ENCODE results near the gene ERCC1.

Gene ERCC1

DNA sequence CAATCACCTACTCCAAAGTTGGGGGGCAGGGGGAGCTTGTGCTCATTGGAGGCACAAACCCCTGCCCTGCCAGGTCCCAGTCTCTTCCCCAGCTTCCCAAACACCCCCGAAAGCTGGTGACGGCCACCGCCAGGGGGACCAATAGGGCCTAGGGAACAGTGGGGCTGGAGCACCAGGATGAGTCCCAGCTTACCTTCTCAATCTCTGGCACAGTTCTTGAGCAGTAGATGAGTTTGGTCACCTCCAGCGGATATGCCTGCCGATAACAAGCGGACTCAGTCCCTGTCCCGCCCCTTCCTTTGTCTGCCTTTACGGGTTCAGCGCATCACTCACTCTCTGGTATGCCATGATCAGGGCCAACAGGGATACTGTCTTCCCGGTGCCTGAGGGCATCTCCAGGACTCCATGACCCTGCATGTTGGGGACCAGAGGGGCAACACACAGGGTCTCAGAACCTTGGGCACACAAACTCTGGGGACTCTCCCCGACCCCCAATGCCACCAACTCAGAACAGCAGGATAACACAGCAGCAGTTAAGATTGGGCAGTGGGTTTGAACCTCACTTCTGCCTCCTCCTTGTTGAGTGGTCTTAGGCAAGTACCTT, 54.9 kb downstream of the ERCC1 start:
- peak overlapping the region; percentile 78 for H3K4me3 ChIP-seq (ENCODE audit: low read depth, low read length)
- TF ChIP-seq, protein P1, sequence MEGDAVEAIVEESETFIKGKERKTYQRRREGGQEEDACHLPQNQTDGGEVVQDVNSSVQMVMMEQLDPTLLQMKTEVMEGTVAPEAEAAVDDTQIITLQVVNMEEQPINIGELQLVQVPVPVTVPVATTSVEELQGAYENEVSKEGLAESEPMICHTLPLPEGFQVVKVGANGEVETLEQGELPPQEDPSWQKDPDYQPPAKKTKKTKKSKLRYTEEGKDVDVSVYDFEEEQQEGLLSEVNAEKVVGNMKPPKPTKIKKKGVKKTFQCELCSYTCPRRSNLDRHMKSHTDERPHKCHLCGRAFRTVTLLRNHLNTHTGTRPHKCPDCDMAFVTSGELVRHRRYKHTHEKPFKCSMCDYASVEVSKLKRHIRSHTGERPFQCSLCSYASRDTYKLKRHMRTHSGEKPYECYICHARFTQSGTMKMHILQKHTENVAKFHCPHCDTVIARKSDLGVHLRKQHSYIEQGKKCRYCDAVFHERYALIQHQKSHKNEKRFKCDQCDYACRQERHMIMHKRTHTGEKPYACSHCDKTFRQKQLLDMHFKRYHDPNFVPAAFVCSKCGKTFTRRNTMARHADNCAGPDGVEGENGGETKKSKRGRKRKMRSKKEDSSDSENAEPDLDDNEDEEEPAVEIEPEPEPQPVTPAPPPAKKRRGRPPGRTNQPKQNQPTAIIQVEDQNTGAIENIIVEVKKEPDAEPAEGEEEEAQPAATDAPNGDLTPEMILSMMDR (IDR thresholded peaks at IDR 0.05; ENCODE audit: low read depth, low read length, missing control alignments): no peak
- in situ Hi-C loops (cut with HindIII; ENCODE audit: low sequenced_read_pairs): no loop called here
- no peak for DNase-seq (ENCODE audit: low read depth)

- DNase-seq (ENCODE audit: low read depth): no peak
- no peak overlapping the region for H3K4me3 ChIP-seq (ENCODE audit: low read depth, low read length)
- in situ Hi-C loops (cut with HindIII; ENCODE audit: low sequenced_read_pairs): no loop called here
- TF ChIP-seq, protein P1 (IDR thresholded peaks at IDR 0.05; ENCODE audit: low read depth, low read length, missing control alignments): no peak
Observed at GRCh38 chr19:45368127-45368526, 55.6 kb downstream of the ERCC1 start.

DNA sequence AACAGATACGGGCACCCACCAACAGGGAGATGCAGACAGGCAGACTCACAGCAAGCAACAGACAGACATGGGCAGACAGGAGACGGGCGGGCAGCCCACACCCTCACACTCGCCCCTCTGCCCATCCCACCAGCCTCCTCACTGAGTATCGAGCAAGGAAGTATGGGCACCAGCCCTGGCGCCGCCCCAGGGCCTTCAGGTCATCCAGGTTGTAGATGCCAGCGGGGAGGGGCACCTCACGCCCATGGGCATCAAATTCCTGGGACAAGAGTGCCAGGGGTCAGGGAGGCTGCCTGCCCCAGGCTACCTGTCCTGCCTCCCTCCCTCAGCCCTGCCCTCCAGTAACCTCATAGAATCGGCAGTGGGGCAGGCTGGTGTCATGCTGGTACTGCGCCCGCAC, 59.0 kb downstream of the ERCC1 start:
- TF ChIP-seq, protein P1 (IDR thresholded peaks at IDR 0.05; ENCODE audit: low read depth, low read length, missing control alignments): no peak
- no peak overlapping the region for H3K4me3 ChIP-seq (ENCODE audit: low read depth, low read length)
- no peak for DNase-seq (ENCODE audit: low read depth)
- in situ Hi-C loops (cut with HindIII; ENCODE audit: low sequenced_read_pairs): no loop called here

DNA sequence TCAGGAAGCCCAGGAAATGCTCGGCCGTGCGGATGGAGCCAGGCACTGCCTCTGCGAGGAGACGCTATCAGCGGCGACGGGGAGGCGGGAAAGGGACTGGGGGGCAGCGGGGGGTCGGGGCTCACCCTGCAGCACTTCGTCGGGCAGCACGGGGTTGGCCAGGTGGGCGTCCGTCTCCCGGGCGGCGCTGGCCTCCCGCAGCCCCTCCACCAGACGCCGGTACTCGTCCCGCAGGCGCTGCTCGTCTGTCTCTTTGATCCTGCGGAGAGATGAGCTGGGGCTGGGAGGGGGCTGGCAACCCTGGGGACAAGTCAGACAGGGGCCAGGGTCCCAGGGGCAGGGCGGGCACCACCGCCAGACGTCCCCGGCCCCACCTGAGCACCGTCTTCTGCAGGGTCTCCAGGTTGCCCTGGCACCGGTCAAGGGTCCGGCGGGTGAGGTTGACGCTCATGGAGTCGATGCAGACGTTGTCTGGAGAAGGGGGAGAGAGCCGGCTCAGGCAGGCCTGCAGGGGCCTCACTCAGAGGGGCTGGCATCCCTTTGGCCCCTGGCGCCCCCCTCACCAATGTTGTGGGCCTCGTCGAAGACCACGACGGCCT, 59.8 kb downstream of the ERCC1 start:
- H3K4me3 ChIP-seq (ENCODE audit: low read depth, low read length): no peak overlapping the region
- in situ Hi-C loops (cut with HindIII; ENCODE audit: low sequenced_read_pairs): no loop called here
- TF ChIP-seq, protein P1 (IDR thresholded peaks at IDR 0.05; ENCODE audit: low read depth, low read length, missing control alignments): no peak
- no peak for DNase-seq (ENCODE audit: low read depth)

GRCh38 chr19:45362291-45362690, 61.4 kb downstream of the ERCC1 start:
- H3K4me3 ChIP-seq (ENCODE audit: low read depth, low read length): no peak overlapping the region
- TF ChIP-seq, protein P1 (IDR thresholded peaks at IDR 0.05; ENCODE audit: low read depth, low read length, missing control alignments): no peak
- in situ Hi-C loops (cut with HindIII; ENCODE audit: low sequenced_read_pairs): no loop called here
- DNase-seq (ENCODE audit: low read depth): no peak

DNA sequence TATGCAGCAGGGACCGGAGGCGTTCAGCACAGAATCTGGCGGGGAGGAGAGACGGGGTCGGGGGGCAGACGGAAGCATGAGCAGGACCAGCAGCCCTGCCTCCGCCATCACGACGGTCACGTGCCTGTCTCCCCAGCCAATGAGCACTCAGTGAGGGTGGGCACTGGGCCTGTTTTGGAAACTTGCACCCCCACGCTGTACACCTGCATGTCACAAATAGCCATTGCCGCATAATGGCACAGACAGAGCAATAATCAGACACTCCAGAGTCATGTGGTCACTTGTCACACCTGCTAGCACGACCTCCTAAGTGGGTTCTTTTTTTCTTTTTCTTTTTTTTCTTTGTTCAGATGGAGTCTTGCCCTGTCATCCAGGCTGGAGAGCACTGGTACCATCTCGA, 62.1 kb downstream of the ERCC1 start:
- TF ChIP-seq, protein P1 (IDR thresholded peaks at IDR 0.05; ENCODE audit: low read depth, low read length, missing control alignments): no peak
- DNase-seq (ENCODE audit: low read depth): no peak
- in situ Hi-C loops (cut with HindIII; ENCODE audit: low sequenced_read_pairs): no loop called here
- no peak overlapping the region for H3K4me3 ChIP-seq (ENCODE audit: low read depth, low read length)
